Effector CD8-positive, alpha-beta T cell (primary cell): ENCODE results near the gene SLC2A4RG.
"Not testable (repeated sequence)": the region's sequence is repeated elsewhere in the genome, so short reads cannot be mapped to it uniquely, and the experiment has no call there.

ENCODE experiments used
- DNase-seq: peaks from one replicate; lab custom pipeline; 2025; lab: John Stamatoyannopoulos, UW

Gene SLC2A4RG

GRCh38 chr20:63775096-63775978 is 35.8 kb downstream of the SLC2A4RG start:
- peak; percentile 23 for DNase-seq

GRCh38 chr20:63776875-63777274 is 37.3 kb downstream of the SLC2A4RG start:
- not testable (repeated sequence) for DNase-seq

DNA sequence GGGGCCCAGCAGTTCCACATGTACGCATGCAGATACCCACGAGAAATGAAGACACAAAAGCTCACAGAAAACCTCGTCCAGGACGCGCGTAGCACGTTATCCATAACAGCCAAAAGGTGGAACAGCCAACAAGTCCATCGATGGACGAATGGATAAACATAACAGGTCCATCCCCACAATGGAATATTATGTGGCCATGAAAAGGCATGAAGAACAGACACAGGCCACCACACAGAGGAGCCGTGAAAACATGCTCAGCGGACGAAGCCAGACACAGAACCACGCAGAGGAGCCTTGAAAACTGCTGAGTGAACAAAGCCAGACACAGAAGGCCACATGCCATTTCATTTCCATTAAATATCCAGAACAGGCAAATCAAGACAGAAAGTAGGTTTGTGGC is 38.0 kb downstream of the SLC2A4RG start:
- no peak for DNase-seq

DNA sequence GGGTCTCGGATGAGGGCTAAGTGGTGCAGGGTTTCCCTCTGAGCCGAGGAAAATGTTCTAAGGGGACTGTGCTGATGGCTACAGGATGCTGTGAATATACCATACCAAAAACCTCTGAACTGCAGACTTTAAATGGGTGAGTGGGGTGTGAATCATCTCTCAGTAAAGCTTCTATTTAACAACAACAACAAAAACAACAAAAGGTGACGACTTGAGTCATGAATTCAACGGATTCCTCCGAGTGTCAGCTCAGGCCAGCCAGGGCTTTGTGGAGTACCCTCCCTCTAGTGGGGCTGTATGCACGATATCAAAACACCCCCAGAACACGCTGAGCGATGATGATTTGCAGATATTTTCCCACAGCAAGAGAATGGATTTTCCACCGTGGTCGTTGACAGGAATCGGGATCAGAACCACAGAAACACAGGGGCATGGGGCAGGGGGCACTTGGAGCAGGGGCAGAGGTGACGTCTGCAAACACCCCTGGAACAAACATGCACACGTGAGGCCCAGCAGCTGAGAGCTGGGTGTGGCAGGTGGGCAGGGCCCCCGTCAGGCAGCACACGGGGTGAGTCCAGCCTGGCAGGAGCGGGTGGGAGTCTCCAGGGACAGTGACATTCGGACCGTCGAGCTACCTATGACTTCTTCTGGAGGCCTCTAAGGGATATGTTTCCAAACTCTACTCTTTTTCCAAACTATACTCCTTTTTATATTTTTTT is 38.6 kb downstream of the SLC2A4RG start:
- no peak for DNase-seq

- DNase-seq: no peak
Measured at GRCh38 chr20:63778857-63779256, 39.3 kb downstream of the SLC2A4RG start.

DNA sequence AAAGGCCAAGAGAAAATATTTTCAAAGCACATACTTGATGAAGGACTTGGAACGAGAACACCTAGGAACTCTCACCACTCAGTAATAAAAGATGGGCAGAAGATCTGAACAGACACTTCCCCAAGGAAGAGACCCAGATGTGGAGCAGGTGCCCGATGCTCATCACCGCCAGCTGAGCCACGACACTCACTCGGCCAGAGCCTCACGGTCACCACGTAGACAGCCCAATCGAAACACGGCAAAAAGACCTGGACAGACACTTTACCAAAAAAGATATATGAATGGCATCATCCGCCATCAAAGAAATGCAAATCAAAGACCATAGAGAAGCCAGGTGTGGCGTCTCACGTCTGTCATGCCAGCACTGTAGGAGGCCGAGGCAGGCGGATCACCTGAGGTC is 41.6 kb downstream of the SLC2A4RG start:
- no peak for DNase-seq

- DNase-seq: peak; percentile 59
Measured at GRCh38 chr20:63782051-63782471, 42.5 kb downstream of the SLC2A4RG start.

DNA sequence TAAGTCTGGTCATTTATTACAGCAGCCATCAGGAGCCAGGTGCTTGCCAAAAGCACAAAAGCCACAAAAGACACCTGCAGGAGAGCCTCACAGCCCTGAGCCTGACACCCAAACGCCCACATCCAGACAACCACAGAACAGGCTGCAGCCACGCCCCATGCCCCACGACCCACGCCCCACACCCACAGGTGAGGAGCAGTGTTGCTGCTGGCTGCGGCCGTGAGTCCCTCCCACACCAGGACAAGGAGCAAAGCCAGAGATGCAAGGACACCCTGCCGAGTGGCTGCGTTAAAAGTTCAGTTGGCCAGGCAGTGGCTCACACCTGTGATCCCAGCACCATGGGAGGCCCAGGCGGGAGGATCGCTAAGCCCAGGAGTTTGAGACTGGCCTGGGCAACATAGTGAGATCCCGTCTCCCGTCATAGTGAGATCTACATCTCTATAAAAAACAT is 43.0 kb downstream of the SLC2A4RG start:
- DNase-seq: no peak

GRCh38 chr20:63783970-63784369 is 44.4 kb downstream of the SLC2A4RG start:
- DNase-seq: no peak

- no peak for DNase-seq
Measured at GRCh38 chr20:63785691-63786131, 46.1 kb downstream of the SLC2A4RG start.

DNA sequence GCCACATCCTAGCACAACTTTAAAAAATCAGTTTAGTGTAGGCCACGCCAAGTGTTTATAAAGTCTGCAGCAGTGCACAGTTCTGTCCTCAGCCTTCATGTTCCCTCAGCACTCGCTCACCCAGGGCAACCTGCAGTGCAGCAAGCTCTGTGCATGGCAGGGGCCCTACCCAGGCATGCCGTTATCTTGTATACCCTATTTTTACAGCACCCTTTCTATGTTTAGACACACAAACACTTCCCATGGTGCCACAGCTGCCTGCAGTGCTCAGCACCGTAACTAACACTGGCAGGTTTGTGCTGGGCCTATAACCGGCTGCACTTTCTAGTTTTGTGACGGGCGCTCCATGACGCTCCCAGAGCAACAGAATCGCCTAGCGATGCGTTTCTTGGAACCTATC is 47.7 kb downstream of the SLC2A4RG start:
- no peak for DNase-seq

- DNase-seq: no peak
Measured at GRCh38 chr20:63787749-63788148, 48.2 kb downstream of the SLC2A4RG start.

DNA sequence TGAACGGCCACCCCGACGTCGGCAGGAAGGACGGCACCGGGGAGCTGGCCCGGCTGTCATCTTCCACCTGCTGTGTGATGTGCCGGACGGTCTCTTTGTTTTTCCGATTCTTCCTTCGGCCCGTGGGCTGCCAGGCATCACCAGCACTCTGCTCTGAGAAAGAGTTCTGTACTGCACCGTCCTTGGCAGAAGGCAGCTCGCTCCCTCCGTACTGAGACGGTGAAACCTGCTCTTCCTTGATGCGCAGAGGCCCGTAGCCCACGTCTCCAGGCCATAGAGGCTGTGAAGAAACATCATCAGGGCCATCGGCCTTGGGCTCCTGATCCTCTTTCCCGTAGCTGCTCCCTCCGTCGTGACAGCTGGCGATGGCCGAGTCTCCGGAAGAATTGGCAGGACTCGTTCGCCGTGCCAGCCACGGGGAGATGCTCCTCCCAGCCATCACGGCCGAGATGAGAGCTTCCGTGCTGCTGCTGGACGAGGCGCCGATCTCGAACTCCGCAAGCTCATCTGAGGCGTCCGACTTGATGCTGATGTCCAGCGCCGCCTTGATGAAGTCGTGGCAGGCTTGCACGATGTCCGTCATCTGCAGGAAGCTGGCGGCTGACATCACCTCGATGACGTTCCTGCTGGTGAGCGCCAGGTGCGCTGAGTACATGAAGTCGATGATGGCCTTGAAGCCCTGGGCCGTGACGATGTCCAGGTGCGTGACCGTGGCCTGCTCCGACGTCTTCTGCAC is 50.4 kb downstream of the SLC2A4RG start:
- no peak for DNase-seq

DNA sequence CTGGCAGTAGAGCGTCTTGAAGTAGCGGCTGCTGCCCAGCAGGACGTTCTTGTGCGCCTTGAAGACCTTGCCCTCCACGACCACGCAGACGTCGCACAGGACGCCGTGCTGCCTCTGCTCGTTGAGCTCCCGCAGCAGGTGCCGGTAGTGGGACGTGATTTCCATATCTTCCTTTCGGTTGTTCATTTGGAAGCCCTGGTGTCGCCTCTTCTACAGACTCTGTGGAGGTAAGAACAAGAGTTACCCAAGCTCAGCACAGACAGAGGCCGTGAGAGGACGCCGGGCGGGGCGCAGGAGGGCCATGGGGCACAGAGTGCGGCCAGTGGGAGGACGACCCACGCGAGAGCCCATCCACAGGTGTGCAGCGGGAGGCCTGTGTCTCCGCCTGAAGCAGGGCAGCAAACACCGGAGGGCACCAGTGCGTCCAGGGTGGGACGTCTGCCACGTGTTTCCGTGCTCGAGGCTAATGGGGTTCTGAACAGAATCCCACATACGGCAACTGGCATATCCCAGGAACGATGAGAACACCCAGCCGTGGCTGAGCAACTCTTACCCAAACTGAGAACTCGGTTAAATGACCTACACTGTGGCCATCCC is 51.1 kb downstream of the SLC2A4RG start:
- DNase-seq: no peak

- DNase-seq: no peak
Measured at GRCh38 chr20:63791497-63792156, 52.1 kb downstream of the SLC2A4RG start.

DNA sequence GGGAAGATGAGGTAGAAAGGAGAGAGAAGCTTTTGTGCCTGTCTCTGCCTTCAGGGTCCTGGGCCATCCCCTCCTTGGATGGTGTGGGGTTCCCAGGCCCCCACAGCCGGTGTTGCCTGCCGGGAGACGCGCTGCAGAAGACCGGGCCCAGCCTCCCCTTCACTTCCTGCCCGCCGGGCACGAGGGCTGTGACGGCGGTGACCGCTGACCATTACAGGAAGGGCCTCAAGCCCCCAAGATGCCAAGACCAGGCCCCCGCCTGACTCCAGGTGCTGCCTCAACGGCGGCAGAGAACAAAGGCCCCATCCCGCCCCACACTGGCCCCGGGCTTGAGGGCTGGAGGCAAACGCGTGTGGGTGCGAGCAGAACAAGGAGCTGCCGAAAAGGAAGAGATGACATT is 53.3 kb downstream of the SLC2A4RG start:
- DNase-seq: no peak
